Bone marrow (tissue), 2 donors: ENCODE data around the gene CDK8.

Source experiments
- DNase-seq, 2 donors: peaks; one replicate each; lab custom pipeline; 2025; lab: John Stamatoyannopoulos, UW

CDK8 gene

DNA sequence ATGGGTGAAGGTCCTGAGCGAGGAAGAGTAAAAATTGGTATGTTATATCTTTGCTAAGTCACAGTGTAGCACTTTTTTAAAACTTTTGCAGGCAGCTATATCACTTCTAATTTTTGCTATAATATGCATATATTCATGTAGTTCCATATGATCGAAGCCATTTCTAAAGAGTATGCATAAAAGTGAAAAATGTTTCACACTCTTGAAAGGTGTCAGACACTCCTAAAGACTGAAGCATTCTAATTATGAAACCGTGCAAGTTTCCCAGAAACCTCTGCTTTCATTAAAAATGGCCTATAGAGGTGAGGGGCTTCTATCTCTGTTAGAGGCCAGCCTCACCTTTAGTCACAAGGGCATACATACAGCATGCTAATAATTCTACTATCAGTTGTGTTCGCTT is 128.9 kb downstream of the CDK8 start:
- DNase-seq = no peak

DNA sequence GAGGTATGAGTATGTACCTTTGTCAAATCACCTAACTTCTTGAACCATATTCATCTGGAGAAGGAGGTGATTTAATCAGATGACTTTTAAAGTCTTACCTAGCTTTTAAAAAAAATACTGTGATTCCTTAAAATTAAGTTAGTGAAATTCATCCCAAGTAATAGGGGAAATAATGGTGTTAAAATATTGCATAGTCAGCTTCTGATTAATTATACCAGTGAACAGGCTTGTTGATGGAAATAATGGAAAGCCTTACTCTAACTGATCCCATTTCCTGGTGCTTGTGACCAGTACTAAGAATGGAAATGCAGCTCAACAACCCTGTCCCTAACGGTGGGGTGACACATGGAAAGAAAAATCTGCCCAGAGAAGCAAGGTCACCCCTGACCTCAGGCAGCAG is 130.7 kb downstream of the CDK8 start:
- DNase-seq = no peak

DNA sequence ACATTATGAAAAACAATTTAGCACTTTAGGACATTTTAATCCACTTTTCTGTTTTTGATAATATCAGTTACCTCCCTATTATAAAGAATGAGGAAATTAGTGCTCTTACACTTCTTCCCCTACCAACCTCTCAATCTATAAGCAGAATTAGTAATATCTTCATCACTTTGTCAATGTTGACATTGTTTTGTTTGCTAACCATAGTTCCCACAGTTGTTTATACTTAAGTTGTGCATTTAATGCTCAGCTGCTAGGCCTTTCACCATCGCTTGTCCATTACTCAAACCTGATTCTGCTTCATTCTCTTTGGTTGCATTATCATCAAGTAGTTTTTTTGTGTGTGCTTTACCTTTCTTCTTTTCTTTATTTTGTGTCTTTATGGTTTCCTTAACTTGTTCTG is 132.1 kb downstream of the CDK8 start:
- no peak for DNase-seq

DNA sequence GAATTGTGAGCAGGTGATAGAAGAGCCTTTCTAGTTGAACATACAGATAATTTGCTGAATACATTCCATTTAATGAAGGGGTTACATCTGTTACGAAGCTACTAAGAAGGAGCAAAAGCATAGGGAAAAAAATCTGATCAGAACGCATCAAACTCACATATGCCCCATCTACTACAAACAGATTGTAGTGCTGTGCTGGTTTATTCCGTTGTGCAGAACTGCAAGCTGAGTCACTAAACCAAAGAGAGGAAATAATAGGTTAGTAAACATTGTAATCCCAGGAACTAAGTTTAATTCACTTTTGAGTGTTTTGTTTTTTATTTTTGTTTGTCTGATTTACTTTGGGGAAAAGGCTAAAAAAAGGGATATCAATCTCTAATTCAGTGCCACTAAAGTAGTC is 136.3 kb downstream of the CDK8 start:
- DNase-seq = no peak

DNA sequence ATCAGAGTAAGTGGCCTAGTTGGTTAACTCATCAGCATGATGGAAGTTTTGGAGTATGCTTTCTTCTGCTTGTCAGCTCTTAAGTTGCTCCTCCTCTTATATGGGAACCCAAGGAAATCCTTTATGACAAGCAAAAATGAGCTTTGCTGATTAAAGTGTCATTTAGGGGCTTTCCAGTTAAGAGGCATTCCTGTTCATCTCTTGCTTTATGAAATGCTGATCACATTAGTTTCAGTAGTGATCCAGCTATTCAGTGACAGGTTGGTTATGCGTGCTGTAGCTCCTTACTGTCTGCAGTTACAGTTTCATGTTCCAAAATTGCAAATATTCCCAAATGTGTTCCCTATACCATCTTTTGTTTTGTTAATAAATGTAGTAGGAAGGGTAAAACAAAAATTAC is 146.6 kb downstream of the CDK8 start:
- DNase-seq = no peak

DNA sequence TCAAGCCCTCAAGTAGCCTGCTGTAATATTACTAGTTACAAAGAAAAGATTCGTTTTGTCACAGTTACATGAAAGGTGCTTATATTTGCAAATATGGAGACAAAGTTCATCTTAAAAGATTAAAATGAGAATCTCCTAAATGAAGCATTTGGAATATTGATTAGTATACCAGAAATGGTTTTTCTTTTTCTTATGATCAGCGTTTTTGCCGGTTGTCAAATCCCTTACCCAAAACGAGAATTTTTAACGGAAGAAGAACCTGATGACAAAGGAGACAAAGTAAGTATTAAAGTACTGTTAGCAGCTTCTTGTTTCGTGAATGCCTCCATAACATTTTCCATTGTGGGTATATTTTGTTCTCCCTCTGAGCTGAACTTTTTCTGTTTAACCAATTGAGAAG is 147.1 kb downstream of the CDK8 start:
- no peak for DNase-seq

DNA sequence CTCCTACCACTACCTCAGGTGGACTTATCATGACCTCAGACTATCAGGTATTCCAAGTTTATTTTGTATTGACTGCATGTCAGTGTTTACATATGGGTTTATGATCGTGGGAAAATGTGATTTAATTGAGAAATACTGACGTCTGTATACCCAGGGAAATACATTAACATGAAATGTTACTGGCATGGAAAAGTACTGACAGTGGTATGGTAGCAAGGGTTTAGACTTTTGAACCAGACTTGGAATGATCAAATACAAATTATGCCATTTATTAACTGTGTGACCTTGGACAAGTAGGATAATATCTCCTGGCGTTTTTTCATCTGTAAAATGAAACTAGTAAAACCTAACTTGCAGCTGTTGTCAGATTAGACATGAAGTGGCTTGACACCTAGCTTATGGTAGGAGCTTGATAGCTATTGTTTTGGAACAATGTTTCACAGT is 147.7 kb downstream of the CDK8 start:
- DNase-seq = no peak

DNA sequence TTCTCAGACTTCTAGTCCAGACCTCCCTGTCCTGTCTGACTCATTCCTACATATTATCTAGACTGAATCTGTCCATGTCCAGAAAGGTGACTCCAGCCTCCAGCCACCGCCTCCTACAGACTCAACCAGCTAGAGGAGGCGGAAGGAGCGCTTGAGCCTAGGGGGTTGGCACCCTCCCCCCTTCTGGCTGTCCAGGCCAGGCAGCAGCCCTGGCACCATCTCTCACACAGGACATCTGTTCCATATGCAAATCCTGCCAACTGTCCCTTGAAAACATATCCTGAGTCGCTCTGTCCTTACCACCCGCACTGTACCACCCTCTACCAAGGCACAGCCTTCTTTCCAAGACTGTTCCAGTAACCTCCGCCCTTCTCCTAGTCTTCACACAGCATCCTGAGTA is 152.9 kb downstream of the CDK8 start:
- DNase-seq = no peak

DNA sequence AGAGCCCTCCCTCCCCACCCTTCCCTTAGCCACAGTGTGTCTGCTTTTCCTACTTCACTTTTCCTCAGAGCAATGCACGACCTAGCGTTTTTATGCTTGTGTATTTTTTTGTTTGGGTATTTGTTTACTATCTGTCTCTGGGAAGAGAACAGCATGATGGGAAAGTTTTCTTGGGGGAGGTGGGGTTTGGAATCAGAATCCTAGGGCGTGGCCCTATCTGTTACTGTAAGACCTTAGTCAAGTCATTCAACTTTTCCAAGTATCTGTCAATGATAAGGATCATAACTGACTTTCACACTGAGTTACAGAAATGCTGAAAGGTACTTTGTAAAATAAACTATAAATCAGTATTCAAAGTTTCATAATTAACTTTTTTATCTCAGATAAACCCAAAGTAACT is 157.3 kb downstream of the CDK8 start:
- DNase-seq = no peak

DNA sequence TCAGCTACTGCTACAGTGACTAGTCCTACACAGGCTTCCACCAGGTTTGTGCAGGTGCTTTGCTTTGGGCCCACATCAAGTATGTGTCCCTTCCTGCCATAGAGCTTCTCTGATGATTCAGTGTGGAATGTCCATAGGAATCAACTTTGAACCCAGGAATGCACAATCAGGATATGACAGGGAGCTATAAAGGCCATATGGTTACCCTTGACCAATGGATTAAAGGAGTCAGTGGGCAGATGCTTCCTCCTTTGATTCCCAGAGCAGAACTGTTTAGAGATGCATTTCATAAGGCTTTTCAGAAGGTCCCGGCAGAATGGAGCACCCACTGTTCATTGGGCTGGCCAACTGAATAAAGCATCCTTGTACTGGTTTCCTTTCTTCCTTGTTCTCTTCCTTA is 158.3 kb downstream of the CDK8 start:
- DNase-seq = no peak

DNA sequence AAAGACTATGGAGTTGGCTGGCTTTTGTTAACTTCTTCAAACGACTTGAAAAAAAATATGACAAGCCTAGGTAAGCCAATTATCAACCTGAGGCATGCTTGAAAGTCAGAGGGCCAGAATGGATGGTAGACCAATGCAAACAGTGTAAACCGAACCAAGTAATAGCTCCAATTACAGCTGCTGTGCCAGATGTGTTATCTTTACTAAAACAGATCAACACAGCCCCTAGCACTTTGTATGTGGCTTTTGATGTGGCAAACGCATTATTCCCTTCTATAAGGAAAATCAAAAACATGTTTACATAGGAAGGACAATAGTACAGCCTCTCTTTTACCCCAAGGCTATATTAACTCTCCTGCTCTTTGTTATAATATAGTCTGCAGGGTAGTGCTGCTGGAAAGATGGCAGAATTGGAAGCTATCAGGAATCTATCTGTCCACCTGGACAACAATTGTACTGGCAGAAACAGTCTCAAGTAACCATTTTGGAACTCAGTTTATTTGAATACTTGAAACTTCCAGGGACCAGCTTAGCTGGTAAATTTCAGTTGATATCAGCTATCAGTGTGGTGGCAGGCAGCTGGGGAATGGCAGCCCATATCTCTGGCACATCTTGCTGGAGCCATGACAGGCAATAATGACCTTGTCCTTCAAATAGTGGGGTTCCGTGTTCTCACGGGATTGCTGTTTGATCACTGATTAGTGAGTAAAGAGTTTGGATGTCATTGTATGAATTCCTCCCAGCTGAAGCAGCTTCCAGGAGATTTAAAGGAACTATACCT is 159.2 kb downstream of the CDK8 start:
- DNase-seq = no peak

DNA sequence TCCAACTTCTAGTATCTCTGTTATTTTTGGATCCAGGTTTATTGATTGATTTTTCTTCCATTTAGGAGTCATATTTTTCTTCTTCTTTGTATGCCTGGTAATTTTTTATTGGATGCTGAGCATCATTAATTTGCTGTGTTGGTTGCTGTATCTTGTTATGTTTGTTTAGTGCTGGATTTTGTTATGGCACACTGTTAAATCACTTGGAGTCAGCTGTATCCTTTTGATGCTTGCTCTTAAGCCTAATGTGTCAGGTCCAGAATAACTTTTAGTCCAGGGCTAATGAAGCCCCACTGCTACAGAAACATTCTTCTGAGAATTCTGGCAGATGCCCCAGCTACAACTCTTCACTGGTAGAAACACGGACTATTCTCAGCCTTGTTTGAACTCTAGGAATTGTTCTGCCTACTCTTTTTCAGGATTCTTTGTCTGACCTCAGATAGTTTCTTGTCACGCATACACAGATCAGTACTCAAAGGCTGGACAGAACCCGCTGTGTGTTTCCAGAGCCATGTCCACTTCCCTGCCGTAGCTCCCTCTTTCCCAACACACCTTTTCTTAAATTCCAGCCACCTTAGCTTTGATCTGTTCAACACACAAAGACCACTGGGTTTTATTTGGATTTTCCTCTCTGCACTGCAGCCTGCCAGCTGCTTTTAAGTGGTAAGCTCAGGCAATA is 166.5 kb downstream of the CDK8 start:
- DNase-seq = no peak

DNA sequence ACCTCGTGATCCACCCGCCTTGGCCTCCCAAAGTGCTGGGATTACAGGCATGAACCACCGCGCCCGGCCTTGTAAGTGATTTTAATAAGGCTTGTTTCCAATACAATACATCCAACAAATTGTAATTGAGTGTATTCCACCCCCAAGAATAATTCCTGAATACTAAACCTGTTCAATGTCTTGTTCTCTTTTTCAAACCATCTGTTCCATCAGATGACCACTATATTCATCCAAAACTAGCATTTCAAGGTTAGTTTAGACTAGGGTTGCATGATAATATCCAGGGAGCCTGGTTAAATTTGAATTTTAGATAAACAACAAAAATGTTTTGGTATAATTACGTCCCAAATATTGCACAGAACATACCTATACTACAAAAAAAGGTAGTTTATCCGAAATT is 168.1 kb downstream of the CDK8 start:
- DNase-seq = no peak

DNA sequence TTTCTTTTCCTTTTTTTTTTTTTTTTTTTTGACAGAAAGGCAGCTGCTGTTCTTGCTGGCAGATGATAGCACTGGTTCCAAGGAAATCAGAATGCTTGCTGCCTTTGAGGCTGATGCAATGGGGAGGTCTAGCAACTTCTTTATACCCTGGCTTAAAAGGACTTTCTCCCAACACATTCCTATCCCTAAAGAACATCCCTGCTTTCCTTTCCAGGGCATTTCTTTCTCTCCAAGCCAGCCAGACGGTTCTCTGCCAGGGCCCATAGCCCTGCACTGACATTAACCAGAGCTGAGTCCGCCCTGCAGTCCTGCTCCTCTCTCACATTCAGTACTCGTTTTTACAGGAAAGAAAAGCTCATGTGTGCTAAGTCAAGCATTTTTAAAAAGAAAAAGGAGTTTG is 169.7 kb downstream of the CDK8 start:
- no peak for DNase-seq

DNA sequence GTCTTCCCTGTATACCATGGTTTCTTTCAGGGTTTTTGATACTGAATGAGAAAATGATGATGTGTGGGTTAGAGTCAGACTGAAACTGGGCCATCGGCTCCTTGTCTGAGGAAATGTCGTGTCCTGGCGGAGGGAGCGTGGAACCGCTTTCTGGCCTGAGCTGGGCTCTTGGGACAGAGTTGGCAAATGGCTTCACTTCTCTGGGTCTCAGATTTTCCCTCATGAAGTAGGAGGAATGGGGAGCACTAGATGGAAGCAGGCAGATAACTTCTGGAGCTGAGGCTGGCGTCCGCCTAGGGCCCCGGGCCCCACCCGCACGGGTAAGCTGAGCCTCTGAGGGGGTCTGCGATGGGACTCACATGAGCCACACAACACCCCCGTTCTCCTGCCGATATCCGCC is 170.3 kb downstream of the CDK8 start:
- DNase-seq = no peak

DNA sequence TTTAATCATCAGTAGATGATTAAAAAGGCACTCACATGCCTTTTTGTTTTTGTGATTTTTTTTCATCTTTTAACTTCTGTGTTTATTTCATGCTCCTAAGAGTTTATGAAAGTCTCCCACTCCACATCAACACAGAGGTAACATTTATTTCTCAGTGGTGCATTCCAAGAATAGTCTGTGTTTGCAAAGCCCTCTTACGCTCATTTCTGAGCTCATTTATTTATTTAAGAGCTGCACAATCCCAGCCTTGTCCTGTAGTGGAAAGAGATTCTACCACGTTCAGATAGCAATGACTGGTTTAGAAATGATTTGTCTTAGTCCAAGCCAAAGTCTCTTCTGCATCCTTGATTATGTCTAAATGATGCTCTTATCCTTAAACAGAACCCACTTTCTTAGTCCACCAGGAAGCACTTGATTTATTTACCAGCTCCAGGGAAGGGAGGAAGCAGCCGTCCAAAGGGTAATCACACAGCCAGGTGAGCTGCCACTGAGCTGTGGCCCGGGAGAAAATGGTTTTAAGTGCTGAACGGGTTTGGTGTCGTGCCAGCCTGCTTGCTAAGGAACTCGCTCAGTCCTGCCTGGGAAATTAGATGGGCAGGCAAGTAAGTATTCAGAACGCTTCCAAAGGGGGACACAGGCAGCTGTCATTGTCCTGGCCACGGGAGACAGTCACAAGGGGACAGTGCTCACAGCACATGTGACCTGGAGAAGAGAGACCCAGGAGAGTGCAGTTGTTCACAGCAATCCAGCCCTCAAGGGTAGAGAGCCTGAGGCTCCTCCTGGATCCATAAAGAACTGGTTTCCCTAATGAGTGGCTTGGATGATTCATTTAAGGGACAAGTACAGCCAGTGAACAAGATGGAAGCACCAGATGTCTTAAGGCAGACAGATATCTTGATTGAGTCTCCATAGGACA is 171.8 kb downstream of the CDK8 start:
- DNase-seq = no peak

DNA sequence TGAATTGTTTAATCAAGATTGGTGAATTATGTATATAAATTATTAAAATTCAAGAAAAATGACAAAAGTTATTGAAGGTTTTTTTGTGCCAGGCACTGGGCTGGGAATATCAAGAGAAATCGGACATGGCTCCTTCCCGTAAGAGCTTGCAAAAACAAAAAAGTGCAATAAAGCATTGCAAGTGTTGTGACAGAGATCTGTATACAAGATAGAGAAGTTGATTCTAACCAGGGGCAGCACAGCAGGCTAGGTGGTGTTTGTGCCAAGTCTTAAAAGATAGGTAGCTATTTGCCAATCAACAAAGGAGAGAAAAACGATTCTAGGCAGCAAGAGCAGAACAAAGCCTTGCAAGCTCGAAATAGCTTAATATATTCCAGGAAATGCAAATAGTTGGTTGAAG is 179.8 kb downstream of the CDK8 start:
- DNase-seq = no peak

DNA sequence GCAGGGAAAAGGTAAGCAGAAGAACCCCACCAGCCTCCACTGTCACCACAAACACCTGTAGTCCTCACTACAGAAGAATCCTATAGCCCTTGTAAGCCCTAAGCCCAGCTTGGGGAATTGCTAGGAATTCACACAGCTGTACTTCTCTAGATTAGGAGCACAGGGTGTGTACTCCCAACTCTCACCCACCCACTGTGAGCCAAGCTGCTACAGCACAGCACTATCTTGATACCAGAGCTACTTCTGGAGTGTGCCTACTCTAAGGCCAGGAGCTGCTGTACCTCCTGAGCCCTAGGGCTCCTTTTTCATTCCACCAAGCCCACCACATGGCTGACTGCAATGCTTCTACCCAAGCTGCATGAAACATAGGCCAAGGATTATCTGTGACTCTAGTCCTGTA is 181.2 kb downstream of the CDK8 start:
- no peak for DNase-seq

DNA sequence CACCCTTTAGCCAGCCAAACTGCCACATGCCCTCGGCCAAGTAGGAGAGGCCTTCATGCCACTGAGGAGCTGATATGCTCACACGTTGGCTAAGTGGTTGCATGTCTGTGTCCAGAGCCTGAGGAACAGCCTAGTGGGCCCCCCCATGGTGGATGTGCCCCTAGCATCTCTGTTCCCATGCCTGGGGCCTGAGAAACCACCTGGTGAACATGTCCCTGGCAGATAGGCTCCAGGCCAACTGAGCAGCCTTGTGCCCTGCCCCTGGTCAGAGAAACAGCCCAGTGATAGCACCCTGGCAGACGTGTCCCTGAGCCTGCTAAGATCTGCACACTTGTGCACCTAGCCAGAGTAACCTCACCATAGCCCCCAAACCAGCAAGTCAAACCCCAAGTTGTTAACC is 181.7 kb downstream of the CDK8 start:
- DNase-seq = no peak

DNA sequence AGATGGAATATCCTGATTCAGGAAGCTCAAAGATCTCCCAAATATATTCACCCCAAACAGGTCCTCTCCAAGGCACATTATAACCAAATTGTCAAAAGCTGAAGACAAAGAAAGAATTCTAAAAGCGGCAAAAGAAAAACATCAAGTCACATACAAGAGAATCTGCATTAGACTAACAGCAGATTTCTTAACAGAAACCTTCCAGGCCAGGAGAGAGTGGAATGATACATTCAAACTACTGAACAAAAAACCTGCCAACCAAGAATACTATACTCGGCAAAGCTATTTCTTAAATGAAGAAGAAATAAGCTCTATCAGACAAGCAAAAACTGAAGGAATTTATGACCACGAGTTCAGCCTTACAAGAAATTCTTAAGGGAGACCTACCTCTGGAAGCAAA is 183.0 kb downstream of the CDK8 start:
- no peak for DNase-seq

DNA sequence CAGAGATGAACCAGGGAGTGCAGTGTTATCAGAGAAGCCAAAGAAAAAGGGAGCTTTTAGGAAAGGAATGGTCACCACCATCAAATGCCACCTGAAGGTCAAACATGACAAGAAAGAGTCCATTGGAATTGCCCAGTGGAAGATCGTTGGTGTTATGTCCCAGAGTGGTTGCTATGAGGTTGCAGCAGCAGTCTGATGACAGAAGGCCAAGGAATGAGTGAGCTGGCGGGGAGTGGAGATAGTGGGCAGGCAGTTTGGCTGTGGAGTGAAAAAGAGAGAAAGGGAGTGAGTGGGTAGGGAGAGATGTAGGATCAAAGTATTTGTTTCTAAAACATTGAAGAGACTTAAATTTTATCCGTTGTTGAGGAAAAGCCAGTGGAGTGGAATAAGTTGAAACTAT is 186.2 kb downstream of the CDK8 start:
- no peak for DNase-seq

DNA sequence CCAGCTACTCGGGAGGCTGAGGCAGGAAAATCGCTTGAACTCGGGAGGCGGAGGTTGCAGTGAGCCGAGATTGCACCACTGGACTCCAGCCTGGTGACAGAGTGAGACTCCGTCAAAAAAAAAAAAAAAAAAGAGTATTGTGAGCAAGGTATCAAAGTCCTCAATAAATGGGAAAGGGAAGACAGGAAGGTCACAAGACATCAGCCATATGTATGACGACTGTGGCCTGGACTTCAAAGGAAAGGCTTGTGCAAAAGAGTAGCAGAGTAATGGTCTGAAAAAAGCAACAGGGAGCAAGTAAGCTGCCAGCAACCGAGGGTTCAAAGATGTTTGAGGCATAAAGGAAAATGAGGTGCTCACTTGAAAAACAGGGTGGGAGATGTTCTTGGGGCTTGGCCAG is 187.5 kb downstream of the CDK8 start:
- no peak for DNase-seq

DNA sequence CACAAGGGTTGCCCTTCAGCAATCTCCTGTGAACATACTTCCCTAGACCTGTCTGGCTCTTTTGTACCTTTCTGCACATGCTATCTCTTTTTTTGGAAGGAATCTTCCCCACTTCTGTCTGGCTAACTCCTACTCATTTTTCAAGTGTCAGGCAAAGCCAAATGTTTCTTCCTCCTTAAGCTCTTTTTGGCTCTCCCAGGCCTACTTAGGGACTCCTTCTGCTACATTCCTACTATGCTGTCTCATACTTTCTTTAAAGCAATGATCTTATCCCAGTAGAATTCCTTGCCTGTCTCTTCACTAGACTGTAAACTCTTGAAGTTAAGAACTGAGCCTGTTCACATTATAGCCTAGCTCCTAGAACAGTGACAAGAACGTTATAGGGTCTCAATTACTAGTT is 188.6 kb downstream of the CDK8 start:
- no peak for DNase-seq
